Endothelial cell of umbilical vein (primary cell): ENCODE measurements around the gene ANKRD45.

Experiments
- CTCF ChIP-seq, 2 donors: IDR thresholded peaks; 1 replicate in 1 of 2; 2 replicates in 1 of 2; pipeline ENCODE4 v1.5.1; 2011; ENCODE audit warnings: low read length in 2 of 2, mild to moderate bottlenecking in 2 of 2, moderate library complexity in 2 of 2, control low read depth in 1 of 2, inconsistent platforms in 1 of 2, low read depth in 1 of 2; ENCODE audit not compliant: insufficient read depth in 1 of 2; ENCODE audit errors: extremely low read depth in 1 of 2
- EZH2 ChIP-seq: IDR thresholded peaks from 2 replicates; pipeline ENCODE4 v1.6.1; 2012; ENCODE audit warnings: borderline replicate concordance, low read depth, mild to moderate bottlenecking, moderate library complexity, low read length, inconsistent platforms; ENCODE audit not compliant: severe bottlenecking
- MAX ChIP-seq: IDR thresholded peaks from 2 replicates; pipeline ENCODE4 v1.6.1; 2011; ENCODE audit not compliant: insufficient read depth, insufficient read length
- MYC ChIP-seq: IDR thresholded peaks from one replicate; pipeline ENCODE4 v1.6.1; 2011; ENCODE audit warnings: mild to moderate bottlenecking, low read depth, low read length
- POLR2A ChIP-seq: IDR thresholded peaks from 2 replicates; pipeline ENCODE4 v1.6.1; 2012; ENCODE audit warnings: low read depth, mild to moderate bottlenecking, control low read depth, low read length
- POLR2AphosphoS5 ChIP-seq: IDR thresholded peaks from 2 replicates; pipeline ENCODE4 v1.6.1; 2012; ENCODE audit warnings: low read depth, mild to moderate bottlenecking, control low read depth, low read length, moderate library complexity; ENCODE audit not compliant: insufficient read depth

GRCh38 chr1:173717238-173717637, 47.6 kb upstream of the ANKRD45 start:
- TF ChIP-seq POLR2A = no peak
- TF ChIP-seq CTCF (IDR thresholded peaks at IDR 0.05; ENCODE audit: extremely low read depth in 1 of 2, insufficient read depth in 1 of 2, low read depth in 1 of 2, low read length in 2 of 2) = no peak
- no peak for TF ChIP-seq POLR2AphosphoS5
- no peak for TF ChIP-seq MYC
- TF ChIP-seq MAX = no peak
- TF ChIP-seq EZH2 = no peak
